LNCaP clone FGC (cell line): ENCODE results near the gene DIO3.

ENCODE experiments used
- DNase-seq: peaks from one replicate; pipeline ENCODE4 v3.0.0-alpha.2; 2011; ENCODE audit warnings: low read depth
- H3K4me3 ChIP-seq: 2 replicates; pipeline ENCODE4 v1.5.1; 2011; ENCODE audit warnings: mild to moderate bottlenecking, low read depth, low read length, control low read depth
- CTCF ChIP-seq: IDR thresholded peaks from 2 replicates; pipeline ENCODE4 v1.5.1; 2012; ENCODE audit warnings: mild to moderate bottlenecking; ENCODE audit not compliant: control insufficient read depth, insufficient read depth; ENCODE audit errors: extremely low read depth

DIO3 gene

DNA sequence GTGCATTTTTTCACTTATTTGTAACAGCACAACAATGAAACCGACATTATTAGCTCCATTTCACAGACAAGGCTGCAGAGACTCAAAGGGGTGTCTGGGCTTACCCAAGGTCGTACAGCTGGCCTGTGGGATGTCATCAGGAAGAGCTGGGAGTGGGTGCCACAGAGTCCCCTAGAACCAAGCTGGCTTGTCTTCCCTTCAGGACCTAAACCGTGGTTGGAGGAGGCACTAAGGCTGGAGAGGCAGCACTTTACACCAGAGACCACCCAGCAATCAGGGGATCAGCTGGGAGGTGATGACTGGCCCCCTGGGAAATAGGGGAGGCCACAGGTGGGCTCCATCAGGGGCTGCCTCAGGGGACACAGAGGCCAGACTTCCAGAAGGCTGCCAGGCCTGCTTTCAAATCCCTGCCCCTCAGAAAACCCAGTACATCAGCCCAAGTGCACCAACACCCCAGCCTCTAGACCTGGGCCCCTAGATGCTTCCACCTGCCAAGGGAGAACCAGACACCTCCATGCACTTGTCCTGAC is 28.3 kb downstream of the DIO3 start:
- DNase-seq, result no peak
- no peak for TF ChIP-seq CTCF
- H3K4me3 ChIP-seq, result no peak overlapping the region

- DNase-seq, result no peak
- no peak for TF ChIP-seq CTCF
- no peak overlapping the region for H3K4me3 ChIP-seq
Observed at GRCh38 chr14:101590062-101590461, 28.8 kb downstream of the DIO3 start.

GRCh38 chr14:101590616-101591015 is 29.3 kb downstream of the DIO3 start:
- DNase-seq, result no peak
- no peak for TF ChIP-seq CTCF
- H3K4me3 ChIP-seq, result no peak overlapping the region

DNA sequence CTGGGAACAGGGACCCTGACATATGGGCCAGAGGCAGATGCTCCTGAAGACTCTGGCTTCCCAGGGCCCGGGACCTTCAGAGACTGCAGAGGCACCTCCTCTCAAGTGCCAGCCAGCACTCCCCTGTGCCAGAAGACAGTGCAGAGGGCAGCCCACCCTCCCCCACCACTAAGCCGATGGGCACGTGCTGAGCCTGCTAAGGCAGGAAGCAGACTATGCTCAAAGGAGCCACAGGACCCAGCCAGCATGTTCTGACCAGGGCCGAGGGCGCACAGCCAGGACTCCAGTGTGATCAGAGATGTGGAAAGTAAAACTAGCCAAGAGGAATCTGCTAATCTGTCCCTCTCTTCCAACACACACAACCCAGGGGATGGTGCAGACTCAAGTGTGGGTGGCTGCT is 29.8 kb downstream of the DIO3 start:
- no peak overlapping the region for H3K4me3 ChIP-seq
- DNase-seq, result no peak
- no peak for TF ChIP-seq CTCF

GRCh38 chr14:101591582-101591981 is 30.3 kb downstream of the DIO3 start:
- TF ChIP-seq CTCF, result no peak
- DNase-seq, result no peak
- H3K4me3 ChIP-seq, result no peak overlapping the region

- no peak overlapping the region for H3K4me3 ChIP-seq
- no peak for DNase-seq
- no peak for TF ChIP-seq CTCF
Observed at GRCh38 chr14:101593411-101594238, 32.3 kb downstream of the DIO3 start.
